Measurements from ENCODE around the gene RAB13. TPM values are rescaled to one million over a fixed set of nuclear protein-coding genes. Genes with fewer than 3 reads are reported as not detected.

The RAB13 gene
- total RNA-seq, 1 donor from 2014 or later = 1.5 TPM

DNA sequence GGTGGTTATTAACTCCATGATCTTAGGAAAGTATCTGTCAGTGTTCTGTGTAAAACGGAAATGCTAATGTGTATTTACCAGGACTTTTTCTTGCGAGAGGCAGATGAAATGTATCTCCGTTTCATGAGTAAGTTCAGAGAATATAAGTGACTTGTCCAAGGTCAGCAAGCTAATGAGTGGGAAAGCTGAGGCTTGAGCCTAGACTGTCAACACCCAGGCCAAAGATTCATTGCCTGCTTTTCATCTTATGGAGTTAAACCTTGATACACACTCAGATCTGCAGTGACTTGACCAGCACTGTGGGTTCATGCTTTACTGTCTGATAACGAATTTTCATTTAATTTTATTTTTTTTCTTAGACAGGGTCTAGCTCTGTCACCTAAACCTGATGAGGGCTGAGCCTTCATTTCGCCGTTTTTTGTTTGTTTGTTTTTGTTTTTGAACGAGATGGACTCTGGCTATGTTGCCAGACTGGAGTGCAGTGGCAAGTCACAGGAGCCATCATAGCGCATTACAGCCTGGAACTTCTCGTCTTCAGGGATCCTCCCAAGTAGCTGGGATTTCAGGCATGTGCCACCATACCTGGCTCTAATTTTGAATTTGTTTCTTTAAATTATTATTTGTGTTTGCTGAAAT lies 7.7 kb downstream of the RAB13 start:
- intact Hi-C loops (cut with micrococcal nuclease) = loop anchor here (5.0 kb wide), 1 partner anchor 181 kb away; no protein-coding TSS in a partner anchor

DNA sequence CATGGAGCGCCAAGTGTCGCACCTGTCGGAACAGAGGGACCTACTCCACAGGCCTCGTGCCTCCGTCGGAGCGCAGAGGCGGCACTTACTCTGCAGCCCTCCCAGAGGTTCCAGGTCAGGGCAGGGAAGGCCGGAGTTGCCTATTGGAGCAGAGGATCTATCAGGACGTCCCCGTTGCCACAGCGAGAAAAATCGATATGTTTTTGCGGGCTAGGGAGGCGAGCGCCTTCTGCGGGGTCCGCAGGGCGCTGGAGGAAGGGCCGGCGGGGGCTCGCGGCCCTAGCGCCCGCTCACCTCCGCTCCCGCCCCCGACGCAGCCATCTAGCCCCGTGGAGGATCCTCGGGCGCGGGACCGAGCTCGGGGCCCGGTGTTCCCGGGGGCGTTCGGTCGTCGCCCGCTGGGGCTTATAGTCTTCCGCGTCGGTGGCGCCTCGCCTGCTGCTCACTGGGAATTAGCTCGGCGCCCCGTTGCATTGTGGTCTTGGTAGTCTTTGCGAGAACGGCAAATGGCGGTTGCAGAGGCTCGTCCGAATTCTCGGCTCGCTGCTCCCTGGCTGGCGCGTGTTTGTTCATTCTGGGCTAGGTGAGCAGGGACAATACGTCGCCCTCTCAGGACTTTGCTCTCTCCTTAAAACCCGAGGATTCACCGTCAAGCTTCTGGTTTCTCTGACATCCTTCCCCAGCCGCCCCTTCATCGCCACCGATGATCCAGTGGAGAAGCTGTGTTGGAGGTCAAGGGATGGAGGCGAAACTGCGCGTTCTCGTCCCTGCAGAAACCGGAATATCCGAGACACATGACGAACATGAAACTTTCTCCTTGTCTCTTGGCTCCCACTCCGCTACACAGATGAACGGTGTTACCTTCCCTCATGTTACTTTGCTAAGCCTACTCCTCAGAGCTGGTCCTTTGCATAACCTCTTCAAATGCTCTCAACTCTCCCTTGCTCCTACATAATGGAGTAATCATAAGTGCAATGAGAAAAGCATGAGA lies 8.6 kb downstream of the RAB13 start, which contains the start of gene JTB:
TSS of gene JTB (minus strand) at position 425 of the 991 bp plus-strand sequence. CDS start at position 3, 422 bp downstream.
- intact Hi-C loops (cut with micrococcal nuclease) = loop anchor here (1.0 to 5.0 kb wide), 5 partner anchors 10 to 180 kb away; partner anchors contain the start of genes CREB3L4, CRTC2 and RPS27

DNA sequence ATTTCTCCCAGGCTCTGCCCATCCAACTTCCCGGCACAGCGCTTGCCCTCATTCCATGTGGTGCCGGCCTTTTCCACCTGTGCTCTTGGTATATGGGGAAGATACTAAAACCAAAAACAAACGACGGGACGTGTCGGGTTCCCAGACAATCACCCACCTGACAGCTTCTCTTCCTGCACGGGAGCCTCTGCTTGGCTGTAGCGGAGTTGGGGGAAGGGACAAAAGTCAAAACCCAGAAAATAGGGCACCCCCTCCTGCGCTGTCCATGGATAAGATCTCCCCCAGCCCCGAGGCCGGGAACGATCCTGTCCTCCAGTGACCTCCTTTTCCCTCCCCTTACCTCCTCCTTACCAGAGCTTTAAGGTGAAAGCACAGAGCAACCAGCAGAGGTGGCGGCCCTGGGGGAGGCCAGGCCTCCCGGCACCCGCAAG lies 9.3 kb downstream of the RAB13 start:
- intact Hi-C loops (cut with micrococcal nuclease) = loop anchor here (1.0 to 5.0 kb wide), 5 partner anchors 10 to 180 kb away; partner anchors contain the start of genes CREB3L4, CRTC2 and RPS27

DNA sequence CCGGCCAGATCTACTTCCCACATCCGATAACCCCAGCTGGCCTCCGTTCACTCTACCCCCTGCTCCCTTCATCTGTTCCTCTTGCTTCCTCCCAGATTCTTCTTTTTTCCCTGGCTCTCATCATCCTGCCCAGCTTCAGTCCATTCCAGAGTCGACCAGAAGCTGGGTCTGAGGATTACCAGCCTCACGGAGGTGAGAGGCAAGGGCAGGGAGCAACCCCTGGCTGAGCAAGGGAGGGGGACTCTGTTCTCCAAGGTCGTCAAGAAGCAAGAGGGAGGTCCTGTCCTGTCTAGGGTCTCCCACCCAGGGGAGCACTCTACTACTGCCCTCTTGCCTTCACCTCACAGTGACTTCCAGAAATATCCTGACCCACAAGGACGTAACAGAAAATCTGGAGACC lies 12.6 kb downstream of the RAB13 start:
- intact Hi-C loops (cut with micrococcal nuclease) = no loop called here

DNA sequence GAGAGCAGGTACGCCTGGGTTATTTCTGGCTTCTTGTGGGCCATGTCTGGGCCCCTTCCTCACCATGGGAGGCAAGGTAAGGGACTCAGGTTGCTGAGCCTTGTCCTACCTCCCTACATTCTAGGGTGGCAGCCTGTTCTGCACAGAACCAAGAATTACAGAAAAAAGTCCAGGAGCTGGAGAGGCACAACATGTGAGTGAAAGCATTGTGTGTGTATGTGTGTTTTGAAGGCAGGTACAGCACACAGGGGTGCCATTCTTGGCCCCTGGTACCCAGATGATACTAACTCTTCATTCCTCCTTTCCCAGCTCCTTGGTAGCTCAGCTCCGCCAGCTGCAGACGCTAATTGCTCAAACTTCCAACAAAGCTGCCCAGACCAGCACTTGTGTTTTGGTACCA lies 13.1 kb downstream of the RAB13 start:
- intact Hi-C loops (cut with micrococcal nuclease) = no loop called here

DNA sequence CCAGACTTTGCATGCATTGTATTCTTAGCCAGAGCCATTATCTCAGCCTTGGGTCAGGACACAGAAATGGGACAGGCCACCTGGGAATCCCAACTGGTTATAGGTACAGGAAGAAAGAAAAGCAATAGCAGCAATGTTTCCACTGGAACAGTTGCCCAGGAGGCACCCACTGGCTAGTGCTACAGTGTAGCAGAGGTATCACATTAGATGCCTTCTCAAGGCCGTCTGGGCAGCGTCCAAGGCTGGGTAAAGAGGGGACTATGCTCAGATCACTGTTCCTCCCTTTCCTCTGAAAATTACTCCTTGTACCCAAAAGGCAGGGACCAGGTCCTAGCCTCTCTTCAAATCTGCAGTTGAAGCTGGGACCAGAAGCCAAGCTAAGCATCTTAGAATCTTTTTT lies 15.8 kb downstream of the RAB13 start:
- intact Hi-C loops (cut with micrococcal nuclease) = no loop called here

DNA sequence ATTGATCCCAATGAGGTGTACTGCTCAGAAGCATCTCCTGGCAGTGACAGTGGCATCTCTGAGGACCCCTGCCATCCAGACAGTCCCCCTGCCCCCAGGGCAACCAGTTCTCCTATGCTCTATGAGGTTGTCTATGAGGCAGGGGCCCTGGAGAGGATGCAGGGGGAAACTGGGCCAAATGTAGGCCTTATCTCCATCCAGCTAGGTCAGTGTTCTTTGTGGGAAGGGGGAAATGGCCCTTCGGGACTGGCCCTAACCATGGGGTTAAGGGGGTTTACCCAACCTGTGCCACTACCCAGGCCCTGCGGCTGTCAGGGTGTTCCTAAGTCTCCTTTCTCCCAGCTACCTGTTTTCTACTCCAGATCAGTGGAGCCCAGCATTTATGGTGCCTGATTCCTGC lies 17.2 kb downstream of the RAB13 start:
- intact Hi-C loops (cut with micrococcal nuclease) = loop anchor here (5.0 to 10.0 kb wide), 2 partner anchors 297 to 434 kb away; partner anchors contain the start of genes ILF2 and S100A6

DNA sequence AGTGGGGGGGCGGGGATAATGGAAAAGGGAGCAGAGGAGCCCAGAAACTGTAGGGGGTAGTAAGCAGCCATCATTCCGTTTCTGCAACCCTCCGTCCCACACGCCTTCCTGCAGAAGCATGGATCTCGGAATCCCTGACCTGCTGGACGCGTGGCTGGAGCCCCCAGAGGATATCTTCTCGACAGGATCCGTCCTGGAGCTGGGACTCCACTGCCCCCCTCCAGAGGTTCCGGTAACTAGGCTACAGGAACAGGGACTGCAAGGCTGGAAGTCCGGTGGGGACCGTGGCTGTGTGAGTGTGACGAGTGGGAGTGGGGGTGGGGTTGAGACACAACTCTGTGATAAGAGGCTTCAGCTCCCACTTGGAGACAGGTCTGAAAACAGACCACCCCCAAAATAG lies 17.7 kb downstream of the RAB13 start:
- intact Hi-C loops (cut with micrococcal nuclease) = loop anchor here (5.0 to 10.0 kb wide), 2 partner anchors 296 to 434 kb away; partner anchors contain the start of genes ILF2 and S100A6

DNA sequence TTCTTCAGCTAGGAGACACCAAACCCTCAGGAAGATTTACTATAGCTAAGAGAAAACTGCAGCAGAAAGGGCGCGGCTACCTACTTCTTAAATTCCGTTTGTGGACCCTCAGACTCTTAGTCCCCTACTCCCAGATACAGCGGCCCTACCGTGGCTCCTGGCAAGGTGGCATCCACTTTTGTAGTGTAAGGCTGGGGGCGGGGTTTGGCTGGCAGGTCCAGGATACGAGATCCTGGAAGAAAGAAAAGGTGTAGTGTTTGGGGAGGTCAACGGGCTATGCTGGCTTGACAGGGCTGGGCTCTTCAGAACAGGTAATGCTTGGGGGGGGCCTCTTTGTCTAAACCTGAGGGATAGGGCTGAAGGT lies 18.2 kb downstream of the RAB13 start:
- intact Hi-C loops (cut with micrococcal nuclease) = loop anchor here (1.0 to 10.0 kb wide), 4 partner anchors 9 to 433 kb away; partner anchors contain the start of genes CRTC2, ILF2, JTB and S100A6

DNA sequence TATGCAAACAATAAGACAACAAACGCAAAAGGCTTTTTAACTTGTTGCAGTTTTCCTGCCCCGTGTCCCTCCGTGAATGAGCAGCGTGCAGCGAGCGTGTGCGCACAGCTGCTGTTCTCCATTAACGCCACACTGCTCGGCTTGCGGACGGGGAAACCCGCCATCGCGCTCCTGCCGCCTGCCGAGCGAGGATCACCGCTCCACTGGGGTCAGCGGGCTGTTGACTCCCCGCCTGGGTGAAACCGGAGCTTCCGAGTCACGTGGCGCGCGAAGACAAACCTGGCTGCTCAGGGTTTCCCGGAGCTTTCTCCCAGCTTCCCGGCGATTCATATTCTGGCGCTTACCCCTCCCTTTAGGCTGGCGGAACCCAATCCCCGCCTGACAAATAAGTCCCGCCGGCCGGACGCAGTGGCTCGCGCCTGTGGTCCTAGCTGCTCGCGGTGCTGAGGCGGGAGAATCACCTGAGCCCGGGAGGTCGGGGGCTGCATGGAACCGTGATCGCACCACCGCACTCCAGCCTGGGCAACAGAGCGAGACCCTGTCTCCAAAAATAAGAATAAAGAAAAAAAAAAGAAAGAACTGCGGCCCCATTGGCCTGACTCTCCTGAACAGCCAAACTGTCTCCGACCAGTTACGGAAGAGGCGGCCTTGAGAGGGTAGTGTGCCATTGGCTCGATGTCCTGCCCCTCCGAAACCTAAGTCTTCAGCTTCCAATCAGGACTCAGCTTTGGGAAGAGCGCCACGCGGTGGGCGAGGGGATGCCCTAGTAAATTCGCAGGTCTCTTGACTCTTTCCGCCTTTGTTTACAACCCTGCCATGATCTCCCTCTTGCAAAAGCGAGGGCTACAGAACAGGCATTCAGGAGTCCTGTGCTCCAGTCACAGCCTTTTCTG lies 18.8 kb downstream of the RAB13 start, which contains the start of gene CREB3L4:
TSS of gene CREB3L4 (plus strand) at position 796 of the 893 bp plus-strand sequence. CDS start 624 bp downstream, outside the sequence.
- intact Hi-C loops (cut with micrococcal nuclease) = loop anchor here (1.0 to 10.0 kb wide), 4 partner anchors 9 to 433 kb away; partner anchors contain the start of genes CRTC2, ILF2, JTB and S100A6

DNA sequence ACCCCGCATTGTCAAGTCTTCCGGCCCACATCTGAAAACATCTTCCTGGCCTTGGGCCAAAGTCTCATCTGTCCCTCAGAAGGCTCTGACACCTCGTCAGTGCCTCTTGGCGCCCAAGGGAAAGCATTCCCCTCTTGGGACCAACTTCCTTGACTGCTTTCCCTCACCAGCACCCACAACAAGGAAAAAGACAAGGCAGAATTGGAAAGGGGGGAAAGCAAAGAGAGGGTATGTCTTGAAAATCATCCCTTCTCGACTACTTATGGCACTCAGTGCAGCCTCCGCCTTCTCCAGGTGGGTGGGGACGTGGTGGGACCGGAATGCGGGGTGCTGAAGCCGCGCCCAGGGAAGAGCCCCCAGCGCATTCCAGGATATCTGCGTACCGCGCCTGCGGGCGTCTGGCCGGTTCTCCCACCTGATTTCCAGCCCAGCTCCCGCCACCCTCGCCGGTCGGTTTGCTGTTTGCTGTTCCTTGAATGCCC lies 22.2 kb downstream of the RAB13 start:
- intact Hi-C loops (cut with micrococcal nuclease) = loop anchor here (1.0 to 10.0 kb wide), 3 partner anchors 26 to 429 kb away; partner anchors contain the start of genes RPS27 and S100A6

DNA sequence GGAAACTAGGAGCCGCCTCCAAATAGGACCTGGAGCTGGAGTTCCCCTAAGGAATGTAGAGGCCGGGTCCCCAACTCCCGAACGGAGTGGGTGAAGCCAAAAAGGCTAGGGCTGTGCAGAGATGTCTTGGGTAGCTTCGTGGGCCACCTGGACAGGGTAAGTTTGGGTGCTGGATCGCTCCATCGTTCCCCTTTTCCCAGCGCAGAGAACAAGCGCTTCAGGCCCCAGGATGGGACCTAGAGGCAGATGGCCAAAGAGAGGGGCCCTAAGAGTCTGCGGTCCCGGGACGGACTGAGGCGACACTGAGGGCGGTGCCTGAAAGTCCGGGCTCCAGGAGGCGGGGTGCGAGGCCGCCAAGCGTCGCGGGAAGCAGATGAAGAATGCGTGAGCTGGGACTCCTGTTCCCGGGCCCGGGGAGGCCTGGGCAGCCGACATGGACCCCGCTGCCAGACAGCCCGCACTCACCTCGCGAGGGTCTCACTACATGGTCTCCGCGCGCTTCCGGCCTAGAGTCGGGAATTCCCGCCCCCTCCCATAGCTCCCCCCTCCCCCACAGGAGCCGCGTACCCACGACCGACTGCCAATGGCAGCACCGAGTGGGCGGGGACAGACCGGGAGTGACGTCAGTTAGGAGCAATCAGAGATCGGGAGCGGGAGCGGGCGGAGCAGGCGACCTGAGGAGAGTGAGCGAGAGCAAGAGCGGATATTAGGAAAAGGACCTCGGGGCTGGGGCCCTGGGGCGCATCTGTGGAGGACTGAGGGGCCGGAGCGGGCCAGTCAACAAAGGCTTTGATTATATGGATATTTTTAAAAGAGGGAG lies 22.9 kb downstream of the RAB13 start, which contains the start of gene SLC39A1:
TSS of gene SLC39A1 (minus strand) at position 508 of the 820 bp plus-strand sequence. CDS start 822 bp downstream, outside the sequence.
- intact Hi-C loops (cut with micrococcal nuclease) = loop anchor here (1.0 to 10.0 kb wide), 3 partner anchors 27 to 428 kb away; partner anchors contain the start of genes RPS27 and S100A6

DNA sequence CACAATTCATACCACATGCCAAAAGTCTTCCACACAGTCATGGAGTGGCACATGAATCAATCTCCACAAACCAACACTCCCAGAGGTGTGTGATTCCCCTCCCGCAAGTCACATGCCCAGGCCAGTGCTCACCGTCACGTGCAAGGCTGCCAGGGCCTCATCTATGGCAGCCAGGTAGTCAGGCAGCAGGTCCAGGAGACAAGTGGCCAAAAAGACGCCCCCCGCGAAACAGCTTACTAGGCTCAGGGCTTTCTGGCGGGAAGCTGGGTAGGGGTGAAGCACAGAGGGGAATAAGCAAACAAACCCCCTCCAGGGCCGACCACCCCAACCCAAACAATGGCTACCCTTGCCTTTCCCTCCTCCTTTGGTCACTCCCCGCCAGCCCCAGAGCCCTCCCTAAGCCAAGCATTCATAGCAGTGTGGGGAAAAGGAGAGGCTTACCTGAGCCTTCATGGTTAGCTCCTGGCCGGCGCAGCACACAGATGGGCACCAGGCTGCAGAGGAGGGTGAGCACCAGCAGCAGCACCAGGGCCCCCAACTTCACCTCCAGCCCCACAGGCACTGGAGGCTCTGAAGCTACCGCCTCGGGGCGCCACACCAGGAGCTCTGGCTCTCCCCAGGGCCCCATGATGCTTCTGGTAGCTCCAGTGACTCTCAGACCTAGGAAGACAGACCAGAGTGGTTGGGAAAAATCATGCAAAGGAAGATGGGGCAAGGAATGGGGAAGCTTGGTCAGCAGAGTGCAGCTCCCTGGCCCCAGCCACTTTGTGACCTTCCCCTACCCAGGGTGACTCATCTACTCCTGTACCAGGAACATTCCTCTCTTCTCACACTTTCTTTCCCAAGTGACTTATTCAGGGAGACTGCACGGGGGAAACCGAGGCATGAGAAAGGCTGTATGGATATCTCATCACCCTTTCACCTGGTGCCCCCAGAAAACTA lies 23.8 kb downstream of the RAB13 start:
- intact Hi-C loops (cut with micrococcal nuclease) = loop anchor here (1.0 to 10.0 kb wide), 3 partner anchors 28 to 428 kb away; partner anchors contain the start of genes RPS27 and S100A6

DNA sequence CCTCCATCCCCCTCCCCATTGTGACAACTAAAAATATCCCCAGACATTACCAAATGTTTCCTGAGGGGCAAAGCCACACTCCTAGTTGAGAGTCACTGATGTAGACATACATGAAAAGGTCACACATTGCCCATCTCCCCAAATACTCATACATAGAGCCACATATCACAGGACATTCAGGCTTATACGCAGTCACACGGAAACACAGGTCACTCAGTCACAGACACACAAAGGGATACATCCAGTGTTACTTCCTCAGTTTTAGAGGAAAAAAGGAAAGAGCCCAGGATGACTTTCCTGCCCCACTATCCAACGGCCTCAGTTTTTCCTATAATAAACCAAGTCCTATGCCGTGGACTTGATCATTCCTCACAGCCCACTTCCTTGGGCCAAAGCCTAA lies 24.7 kb downstream of the RAB13 start:
- intact Hi-C loops (cut with micrococcal nuclease) = loop anchor here (10.0 kb wide), 1 partner anchor 427 kb away; the partner anchor contains the start of gene S100A6

DNA sequence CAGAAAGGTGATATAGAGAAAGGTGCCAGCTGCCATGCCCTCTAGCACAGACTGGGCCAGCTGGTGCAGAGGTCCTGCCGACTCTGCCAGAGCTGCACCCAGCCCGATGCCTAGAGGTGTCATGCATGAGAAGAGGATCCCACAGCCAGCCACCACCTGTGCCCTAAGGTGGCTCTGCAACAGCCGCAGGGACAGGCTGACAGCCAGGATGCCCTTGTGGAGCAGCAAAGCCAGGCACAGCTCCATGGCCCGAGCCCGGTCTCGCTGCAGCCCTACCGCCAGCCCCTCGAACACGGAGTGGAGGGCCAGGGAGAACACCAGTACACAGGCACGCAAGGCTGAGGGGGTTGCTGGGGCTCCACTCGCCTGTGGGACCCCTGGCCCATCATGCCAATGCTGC lies 25.9 kb downstream of the RAB13 start:
- intact Hi-C loops (cut with micrococcal nuclease) = loop anchor here (10.0 kb wide), 1 partner anchor 425 kb away; the partner anchor contains the start of gene S100A6

DNA sequence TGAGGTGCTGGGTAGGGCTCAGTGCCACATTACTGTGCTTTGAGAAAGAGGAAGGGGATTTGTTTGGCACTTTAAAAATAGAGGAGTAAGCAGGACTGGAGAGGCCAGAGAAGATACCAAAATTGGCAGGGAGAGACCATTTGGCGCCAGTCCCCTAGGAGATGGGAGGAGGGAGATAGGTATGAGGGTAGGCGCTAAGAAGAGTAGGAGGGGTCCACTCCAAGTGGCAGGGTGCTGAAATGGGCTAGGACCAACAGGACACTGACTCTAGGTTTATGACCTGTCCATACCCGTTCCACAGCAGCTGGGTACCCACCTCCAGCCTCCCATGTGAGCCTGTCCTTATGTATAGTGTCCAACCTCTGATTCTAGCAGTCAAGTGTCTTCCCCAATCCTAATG lies 26.7 kb downstream of the RAB13 start:
- intact Hi-C loops (cut with micrococcal nuclease) = loop anchor here (2.0 kb wide), 1 partner anchor 17 kb away; the partner anchor contains the start of gene JTB

DNA sequence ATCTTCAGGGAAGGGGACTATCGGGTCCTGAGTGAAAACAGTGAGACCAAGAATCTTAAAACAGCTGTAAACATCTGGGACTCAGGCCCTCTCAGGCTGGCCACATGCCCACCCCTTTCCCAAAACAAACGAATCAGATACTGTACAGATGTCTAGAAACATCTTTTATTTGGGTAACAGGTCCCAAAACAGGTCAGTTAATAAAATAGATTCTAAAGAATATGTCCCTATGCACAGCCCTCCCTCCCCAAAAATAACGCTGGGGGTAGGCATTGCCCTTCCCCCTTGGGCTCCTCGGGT lies 27.2 kb downstream of the RAB13 start:
- intact Hi-C loops (cut with micrococcal nuclease) = loop anchor here (1.0 to 2.0 kb wide), 7 partner anchors 8 to 232 kb away; partner anchors contain the start of genes CREB3L4, DENND4B, JTB and RPS27
